DMS53 treated with DMSO at 0.1 percent for 48 hours (cell line): Measurements from ENCODE around the gene METTL3.
A peak's percentile ranks its signal among the peaks of the same experiment; 100 is the strongest.

Experiments
- DNase-seq: peaks from one replicate; lab custom pipeline; 2025; ENCODE audit not compliant: unreplicated experiment; lab: John Stamatoyannopoulos, UW

The METTL3 gene

DNA sequence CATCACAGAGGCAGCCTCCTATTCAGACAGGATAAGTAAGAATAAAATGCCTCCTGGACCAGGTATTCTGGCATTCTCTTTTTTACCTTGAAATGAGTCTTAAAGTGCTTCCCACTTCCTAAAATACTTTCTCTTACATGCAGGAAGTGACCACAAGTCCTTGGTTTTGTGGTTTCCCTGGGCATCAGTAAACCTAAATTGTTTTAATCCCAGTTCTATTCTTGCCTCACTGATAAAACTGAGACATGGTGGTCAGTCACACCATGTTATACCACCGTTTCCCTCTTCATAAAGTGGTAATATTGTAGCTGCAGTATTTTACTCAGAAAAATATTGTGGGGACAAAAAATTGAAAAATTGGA, 16.2 kb upstream of the METTL3 start:
- DNase-seq: no peak

DNA sequence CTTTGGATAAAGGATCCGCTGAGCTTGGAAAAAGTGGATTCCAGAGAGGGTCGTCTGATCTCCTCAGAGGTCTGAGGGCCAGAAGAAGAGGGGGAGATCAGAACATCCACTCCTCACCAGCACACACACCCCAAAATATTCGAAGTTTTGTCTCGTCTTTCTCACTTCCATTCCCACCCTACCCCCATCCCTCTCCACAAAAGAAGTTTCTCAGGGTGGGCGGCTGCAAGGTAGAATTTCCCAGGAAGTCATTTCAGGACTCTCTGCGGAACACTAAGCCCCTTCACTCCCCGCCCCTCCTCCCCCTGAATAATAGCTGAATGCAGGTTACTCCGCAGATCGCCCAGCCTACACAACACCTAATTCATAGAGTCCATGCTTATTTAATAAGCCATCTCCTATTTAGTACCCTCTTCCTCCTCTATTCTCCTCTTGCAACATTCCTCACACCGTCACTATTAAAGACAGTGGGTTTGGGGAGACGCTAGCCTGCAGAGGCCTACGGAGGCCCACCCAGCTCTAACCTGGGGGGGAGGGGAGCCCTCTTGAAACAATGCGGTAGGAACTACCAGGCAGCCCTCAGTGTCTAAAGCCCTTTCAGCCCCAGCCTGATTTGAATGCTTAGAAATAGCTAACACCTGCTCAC, 15.7 kb upstream of the METTL3 start:
- no peak for DNase-seq

DNA sequence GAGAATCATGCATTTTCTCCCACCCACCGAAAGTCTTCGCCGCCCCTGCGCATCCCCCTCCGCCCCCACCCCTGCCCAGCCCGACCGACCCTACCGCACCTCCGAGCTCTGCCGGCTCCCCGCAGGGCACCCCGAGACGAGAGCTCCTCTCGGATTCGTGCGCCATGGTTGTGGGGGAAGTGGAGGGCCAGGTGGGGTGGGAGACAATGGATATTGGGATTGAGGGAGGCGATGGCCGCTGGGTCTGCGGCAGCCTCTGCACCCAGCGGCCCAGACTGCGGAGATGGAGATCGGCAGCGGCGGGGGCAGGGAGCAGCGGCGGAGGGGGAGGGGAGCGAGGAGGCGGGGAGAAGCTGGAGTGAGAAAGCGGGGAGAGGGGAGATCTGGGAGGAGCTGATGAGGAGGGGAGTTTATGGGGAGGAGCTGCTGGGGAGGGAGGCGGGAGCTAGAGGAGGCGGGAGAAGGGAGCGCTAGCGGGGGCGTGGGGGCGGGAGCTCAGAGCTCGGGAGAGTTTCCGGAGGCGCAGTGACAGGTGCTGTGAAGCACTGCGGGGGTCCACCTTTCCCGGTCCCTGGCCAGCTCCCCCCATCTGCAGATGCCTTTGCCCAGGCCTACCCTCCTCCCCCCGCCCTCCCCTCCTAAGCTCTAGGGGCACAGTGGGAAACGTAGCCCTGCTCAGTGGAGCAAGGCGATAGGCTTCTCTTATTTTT, 15.0 kb upstream of the METTL3 start, which contains the start of gene SALL2:
TSS of gene SALL2 (minus strand) at position 385 of the 710 bp plus-strand sequence. CDS start at position 166, 219 bp downstream.
- DNase-seq: peak; percentile 14

DNA sequence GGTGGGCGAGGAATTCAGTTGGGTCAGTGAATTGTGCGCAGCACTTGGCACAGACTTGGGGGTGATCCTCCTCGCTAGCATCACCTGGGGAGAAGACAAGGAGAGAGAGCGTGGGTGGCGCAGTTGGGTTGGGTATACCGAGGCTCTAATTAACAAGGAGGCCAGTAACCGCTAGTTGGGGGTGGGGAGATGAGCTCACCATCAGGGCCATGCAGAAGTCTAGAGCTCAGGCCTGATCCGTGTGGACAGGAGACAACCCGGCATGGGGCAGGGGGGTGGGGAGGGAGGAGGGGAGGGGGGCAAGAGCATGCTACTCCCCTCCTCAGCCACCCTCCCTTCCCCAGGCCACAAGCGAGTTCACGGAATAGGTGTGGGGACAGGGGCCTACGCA, 14.4 kb upstream of the METTL3 start:
- no peak for DNase-seq

DNA sequence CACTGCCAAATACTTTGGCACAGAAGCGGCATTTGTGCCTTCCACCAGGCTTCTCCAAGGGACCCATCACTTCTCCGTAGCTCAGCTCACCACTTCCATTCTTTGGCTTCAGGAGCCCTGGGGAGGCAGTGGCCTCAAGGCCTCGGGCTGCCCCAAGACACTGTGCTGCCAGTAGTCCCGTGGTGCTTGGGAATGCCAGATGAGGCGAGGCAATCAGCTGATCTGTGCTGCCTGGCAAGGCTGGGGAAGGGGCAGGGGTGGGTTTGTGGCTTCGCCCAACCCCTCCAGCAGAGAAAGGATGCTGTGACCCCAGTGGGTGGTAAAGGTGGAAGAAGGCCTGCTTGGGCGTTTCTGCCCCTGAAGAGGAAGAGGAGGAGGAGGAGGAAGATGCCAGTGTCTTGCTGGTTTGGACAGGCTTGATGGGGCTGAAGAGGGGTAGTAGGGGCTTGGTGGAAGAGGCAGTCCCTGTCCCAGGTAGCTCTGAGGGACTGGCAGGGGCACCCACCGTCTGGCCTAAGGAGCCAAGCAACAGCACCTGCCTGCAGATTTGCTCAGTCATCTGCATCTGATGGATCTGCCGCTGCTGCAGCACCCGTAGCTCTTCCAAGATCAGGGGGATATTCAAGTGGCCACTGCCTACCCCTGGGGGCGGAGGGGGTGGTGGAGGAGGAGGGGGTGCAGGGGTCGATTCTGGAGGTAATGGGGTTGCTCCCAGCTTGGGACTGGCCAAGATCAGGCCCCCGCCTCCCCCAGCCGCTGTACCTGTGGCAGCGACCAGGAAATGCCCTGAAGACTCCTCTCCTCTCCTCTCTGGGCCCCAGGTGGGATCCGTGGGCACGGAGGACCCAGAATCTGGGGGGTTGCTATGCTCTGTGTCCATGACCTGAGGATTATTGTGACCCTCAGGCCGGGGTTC, 13.7 kb upstream of the METTL3 start:
- DNase-seq: no peak

DNA sequence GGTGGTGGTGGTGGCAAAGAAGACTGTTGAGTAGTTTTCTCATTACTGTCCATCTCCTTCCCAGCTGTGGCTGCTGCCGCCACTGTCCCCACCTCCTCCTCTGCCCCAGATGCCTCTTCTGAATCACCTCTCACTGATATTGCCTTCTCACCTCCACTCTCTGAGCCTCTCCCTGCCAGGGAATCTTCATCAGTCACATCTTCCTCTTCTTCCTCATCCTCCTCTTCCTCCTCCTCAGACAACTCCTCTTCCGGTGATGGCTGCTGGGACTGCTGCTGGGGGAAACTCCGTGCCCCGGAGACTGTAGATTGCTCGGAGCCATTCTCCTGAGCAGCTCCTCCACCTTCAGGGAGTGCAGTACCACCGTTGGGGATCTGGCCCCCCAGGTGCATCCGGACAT, 12.1 kb upstream of the METTL3 start:
- no peak for DNase-seq

DNA sequence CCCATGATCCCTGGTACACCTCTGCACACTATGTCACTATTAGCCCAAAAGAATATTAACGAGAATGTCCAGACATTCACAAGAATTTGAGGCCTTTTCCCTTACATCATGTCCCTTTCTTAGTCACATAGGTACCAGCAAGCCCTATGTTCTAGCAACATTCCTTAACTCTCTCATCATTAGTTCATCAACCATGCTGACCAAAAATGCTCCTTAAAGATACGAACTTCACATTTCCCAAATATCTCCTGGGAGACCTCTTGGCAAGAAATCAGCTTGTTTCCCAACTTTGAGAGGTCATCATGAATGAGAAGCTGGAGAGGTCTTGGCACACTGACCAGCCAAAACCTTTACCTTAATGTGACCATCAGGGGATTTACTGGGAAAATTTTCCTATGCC, 10.4 kb upstream of the METTL3 start:
- no peak for DNase-seq

DNA sequence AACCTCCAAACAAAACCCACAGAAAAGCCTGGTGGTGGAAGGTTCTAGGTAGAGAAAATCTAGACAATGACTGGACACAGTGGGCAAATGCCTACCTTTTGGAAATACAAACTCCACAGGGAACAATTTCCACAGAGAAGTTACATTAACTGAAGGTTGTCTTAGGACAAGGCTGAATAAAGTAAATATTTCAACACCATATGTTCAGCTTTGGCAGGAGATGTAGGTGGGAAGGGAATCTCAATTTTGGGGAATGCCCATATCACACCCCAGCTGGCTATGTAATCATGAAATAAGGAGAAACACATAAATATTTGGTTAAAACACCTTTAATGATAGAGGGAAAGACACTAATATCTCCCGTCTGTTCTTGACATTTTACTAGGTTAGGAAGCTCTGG, 9.6 kb upstream of the METTL3 start:
- DNase-seq: no peak

DNA sequence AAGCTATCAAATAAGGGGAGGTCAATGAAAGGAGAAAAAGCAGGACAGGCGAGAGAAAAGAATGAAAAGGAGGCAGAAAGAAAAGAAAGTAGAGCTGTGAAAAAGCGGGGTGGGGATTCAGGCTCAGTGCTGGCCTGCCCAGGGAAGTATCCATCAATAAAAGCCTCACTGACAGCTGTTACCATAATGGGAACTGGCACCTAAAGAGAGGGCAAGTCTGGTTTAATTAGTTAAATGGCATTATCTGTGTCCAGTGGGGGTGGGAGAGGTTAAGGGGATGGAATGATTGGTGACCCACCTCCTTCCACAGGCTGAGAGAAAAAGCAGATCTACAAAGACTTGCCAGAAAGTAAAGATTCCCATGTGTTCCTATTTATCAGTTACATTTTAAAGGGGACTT, 7.6 kb upstream of the METTL3 start:
- no peak for DNase-seq

DNA sequence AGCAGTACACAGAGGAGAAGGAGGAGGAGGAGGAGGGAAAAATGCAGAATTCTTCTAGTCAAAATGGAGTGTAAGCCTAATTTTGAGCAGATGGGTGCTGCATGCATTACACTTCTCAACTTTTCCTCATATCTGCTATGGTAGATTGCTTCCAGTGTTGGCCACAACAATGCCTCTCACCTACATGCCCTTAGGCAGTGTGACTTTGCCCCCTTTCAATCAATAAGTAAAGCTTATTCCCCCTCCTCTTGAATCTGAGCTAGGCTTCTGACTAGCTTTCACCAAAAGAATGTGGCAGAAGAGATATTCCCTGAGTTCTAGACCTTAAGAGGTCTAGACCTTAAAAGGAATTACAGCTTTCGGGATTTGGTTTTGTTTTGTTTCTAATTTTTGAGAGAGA, 3.2 kb upstream of the METTL3 start:
- DNase-seq: no peak

DNA sequence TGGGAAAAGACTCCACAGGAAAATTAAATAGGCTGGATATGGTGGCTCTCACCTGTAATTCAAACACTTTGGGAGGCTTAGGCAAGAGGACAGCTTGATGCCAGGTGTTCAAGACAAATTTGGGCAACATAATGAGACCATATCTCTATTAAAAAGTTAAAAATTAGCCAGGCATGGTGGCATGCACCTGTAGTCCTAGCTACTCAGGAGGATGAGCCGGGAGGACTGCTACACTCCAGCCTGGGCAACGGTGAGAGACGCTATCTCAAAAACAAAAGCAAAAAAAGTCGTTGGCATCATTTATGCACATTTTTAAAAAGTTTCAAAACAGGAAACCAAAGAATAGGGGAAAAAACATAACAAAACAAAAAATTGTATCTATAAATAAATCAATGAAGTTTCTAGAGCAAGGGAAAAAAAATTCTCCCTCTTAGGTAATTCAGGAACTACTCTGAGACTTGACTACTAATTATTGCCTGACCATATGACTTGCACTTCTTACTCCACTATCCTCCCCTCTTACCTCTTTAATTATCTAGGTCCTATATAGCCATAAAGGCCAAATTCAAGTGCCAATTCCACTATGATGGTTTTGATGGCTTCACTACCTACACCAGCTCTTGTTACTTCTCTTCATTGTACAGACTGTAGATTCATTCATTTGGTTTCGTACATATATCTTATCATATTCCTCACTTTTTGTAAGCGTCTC, 1.6 kb downstream of the METTL3 start:
- DNase-seq: no peak

DNA sequence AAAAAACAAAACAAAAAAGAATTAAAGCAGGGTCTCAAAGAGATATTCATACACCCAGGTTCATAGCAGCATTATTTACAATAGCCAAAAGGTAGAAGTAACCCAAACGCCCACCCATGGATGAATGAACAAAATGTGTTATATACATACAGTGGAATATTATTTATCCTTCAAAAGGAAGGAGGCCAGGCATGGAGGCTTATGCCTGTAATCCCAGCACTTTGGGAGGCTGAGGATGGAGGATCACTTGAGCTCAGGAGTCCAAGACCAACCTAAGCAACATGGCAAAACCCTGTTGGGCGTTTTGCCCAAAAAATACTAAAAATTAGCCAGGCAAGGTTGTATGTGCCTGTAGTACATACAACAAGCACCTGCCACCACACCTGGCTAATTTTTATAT, 4.6 kb downstream of the METTL3 start:
- DNase-seq: no peak

DNA sequence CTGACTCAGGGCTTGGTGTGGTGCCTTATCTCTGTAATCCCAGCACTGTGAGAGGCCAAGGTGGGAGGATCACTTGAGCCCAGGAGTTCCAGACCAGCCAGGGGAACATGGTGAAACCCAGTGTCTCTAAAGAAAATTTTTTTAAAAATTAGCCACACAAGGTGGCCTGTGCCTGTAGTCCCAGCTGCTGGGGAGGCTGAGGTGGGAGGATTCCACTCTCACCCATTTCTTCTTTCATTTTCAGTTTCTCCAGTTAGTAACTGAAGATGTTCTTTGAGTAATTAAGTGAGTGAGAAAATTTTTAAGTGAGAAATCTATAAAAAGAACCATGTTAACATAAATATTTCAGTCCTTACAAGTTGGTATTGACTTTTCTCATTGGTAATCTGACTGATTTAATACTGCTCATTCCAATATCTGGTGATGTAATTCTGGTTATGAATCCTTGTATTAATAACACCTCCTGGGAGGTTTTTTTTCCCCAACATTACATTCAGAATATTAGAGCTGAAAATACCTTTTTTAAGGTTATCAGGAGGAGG, 6.1 kb downstream of the METTL3 start:
- no peak for DNase-seq

DNA sequence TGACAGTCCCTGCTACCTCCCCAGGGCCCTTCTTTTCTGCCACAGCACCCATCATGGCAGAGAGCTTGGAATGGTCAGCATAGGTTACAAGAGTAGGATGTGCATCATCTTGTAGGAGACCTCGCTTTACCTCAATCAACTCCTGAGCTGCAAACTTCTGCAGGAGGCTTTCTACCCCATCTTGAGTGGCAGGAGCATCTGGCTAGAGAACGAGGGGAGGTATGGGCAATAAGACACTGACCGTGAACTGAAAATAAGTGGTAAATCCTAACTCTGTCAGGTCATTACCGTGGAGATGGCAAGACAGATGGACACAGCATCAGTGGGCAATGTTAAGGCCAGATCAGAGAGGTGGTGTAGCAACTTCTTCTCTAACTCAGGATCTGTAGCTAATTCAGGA, 7.8 kb downstream of the METTL3 start:
- no peak for DNase-seq

DNA sequence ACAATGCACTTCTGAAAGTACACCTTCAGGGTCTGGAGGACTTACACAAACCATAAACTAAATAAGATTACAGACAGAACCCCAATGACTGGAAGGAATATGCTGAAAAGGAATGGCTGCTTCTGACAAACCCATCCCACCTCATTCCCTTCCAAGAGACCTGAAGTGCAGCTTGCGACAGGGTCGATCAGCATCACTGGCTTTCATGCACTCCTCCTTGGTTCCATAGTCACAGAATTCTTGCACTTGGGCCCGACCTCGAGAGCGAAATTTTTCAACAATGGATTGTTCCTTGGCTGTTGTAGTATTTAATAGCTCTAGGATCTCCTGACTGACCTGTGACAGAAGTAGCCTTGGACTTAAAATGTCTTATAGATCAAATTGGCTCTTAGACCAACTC, 9.6 kb downstream of the METTL3 start:
- no peak for DNase-seq

DNA sequence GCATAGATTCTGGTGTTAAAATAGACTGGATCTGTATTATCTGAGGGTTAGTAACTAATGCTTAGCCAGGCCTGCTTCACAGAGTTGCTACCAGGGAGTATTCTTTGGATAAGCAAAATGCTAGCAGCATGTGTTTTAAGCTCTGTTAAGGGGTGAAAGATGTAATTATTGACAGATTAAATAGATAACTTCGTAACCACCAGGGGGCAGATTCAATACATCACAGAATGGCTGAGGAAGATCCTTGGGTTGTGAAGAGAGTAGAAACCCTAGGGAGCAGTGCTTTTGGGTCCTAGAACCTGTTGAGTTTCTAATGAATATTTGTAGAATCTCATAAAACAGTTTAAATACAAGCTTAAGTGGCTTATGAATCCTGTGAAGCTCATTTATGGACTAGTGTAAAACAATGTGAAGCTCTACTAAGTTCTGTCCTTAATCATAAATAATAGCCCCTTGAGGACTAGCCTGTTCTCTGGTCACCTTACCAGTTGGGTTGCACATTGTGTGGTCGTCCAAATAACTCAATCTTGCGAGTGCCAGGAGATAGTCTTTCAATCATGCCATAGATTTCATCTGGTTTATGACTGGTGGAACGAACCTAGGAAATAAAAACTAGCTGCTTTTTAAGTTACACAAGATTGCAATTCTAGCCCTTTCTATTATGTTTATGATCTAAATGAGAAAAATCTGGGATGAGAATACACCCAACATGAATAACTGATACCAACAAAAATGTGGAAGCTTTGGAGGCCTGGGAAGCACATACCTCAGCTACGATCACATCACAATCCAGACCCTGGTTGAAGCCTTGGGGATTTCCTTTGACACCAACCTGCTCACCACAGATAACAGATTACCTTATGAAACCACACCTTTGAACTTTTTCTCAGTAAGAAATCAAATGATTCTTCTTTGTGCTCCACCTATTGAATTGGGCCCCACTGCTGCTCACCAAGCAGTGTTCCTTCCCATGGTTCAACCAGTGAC, 12.3 kb downstream of the METTL3 start:
- DNase-seq: peak; percentile 16

DNA sequence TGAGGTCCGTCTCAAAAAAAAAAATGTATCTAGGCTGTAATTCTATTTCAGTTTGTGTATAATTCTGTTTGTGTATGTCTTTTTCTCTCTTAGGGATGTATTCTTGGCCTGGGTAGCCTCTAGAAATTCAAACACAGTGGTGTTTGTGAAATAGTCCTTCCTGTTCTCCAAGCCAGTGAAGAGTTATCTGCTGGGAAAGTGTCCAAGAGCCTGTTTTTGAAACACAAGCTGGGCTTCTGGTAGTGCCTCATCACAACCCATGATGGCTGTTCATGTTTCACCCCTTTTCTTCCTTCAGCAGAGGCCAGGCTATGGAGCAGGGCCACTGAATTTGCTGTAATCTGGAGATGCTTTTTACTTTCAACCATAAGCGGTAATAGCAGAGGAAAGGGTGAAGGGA, 14.7 kb downstream of the METTL3 start:
- DNase-seq: no peak

DNA sequence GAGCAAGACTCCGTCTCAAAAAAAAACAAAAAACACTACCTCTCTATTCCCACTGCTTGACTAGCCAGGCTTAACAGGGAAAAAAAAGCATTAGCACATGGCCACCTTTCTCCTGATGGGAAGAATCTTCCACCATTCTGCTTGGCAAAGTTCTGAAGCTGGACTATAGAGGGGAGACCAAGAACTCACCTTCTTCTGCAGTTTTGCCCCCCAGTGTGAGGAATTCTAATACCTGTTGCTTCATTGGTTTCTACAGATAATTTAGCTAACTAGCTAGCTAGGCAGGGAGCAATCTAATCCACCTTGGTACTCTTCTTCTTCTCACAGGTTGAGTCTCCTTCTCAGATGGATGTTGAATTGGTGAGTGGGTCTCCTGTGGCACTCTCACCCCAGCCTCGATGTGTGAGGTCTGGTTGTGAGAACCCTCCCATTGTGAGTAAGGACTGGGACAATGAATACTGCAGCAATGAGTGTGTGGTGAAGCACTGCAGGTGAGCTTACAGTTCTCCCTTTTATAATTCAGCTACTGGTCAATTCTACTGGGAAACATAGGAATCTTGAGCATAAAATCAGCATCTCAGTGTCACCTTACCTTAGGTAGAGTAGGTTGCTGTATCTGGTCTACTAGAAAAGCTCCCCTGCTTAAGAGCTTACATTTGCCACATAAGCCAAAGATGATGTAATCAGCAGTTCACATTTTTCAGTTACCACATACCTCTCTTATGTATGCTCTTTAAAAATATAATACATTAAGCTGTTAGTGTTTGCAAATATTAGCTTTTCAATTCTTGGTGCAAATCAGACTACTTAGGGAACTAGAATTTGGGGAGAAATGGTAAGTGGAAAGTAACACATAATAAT, 16.0 kb downstream of the METTL3 start:
- DNase-seq: no peak

DNA sequence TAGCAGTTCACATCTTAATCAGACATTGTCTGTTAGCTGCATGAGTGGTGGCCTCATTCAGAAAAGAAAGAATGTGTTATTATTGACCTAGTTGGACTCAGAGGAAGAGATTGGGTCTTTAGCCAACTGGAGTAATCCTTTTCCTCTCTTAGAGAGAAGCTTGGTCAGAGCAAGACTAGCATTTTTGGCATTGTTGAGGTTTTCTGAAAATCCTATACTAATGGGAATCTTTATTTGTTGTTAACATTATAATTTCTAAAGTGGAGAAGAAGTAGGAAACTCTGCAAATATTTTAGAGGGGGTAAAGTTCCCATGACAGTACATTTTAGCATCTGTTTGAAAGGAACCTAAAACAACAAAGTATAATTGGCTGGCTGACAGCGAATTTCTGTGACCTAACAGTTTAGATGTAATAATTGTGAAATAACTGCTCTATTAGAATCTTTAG, 24.5 kb downstream of the METTL3 start:
- no peak for DNase-seq
